Measurements from ENCODE around the gene RASL11B.

DNA sequence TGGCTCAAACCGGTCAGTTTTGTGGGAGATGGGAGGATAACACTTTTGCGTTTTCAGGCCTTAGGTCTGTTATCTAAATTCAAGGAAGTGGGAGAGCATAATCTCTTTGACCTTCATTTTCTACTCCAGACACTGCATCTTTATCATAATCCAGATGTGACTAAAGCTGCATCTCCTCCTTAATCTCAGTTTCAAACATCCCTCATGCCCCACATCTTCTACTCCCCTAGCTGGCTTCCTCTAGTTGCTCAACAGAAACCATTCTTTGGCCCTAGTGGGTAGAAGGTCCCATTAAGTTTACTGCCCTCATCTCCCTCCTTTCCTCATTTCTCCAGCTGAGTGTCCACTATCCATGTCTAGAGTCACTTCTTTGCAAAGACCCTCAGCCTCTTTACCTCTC lies 18.8 kb upstream of the RASL11B start:
- TF ChIP-seq POLR2A (IDR thresholded peaks at IDR 0.05): no peak
- TF ChIP-seq, protein P1, sequence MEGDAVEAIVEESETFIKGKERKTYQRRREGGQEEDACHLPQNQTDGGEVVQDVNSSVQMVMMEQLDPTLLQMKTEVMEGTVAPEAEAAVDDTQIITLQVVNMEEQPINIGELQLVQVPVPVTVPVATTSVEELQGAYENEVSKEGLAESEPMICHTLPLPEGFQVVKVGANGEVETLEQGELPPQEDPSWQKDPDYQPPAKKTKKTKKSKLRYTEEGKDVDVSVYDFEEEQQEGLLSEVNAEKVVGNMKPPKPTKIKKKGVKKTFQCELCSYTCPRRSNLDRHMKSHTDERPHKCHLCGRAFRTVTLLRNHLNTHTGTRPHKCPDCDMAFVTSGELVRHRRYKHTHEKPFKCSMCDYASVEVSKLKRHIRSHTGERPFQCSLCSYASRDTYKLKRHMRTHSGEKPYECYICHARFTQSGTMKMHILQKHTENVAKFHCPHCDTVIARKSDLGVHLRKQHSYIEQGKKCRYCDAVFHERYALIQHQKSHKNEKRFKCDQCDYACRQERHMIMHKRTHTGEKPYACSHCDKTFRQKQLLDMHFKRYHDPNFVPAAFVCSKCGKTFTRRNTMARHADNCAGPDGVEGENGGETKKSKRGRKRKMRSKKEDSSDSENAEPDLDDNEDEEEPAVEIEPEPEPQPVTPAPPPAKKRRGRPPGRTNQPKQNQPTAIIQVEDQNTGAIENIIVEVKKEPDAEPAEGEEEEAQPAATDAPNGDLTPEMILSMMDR (IDR thresholded peaks at IDR 0.05): no peak
